Fibroblast of skin of back (primary cell): ENCODE measurements around the gene CELF4.

ENCODE experiments used
- DNase-seq: peaks from one replicate; pipeline ENCODE4 v3.0.0-alpha.2; 2013

The CELF4 gene

DNA sequence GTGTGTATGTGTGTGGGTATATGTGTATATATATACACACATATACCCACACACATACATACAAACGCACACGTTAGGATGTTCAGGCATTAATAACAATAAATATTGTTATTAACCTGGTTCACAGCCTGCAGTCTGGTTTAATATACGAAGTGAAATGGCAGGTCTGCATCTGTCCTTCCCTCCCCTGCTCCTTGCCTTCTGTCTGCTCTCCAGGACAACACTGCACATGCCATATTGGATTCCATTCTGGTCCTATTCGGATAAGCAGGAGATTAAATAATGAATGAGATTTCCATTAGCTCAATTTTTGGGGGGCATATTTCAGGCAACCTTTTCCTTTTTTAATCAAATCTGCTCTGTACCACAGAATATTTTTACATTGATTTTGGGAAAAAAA, 158.0 kb downstream of the CELF4 start:
- DNase-seq = no peak

DNA sequence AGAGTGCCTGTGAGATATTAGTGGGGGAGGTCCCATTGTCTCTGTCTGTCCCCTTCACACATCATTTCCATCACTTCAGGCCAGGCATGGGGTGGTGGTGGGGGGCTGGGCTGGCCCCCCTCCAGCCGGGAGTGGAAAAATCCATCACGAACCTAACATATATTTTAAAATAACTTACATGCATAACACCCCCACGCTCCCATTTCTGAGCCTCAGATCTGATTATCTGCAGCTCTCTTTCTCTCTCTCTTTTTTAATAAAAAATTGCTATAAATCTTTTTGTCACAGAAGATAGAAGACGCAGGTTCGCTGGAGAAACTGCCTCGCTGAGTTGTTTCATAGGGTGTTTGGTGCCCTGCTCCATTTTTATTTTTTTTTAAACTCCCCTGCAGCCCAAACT, 159.8 kb downstream of the CELF4 start:
- DNase-seq = no peak

DNA sequence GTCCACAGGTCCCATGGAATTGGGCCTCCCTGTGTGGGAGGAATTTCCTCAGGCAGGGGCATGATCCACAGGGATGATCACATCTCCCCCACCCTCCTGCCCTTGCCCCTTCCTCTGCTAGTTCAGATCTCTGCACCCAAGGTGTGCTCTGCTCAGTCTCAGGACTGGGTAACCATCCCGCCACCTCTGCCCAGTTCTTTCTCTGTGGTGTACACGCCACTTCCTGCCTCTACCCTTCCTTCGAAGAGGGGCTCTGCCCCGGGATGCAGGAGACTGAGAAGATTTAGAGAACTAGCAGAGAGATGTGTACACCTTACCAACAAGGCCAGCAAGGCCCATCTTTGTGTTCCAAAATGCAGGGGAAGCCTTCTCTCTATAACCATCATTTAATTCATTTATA, 160.4 kb downstream of the CELF4 start:
- no peak for DNase-seq

GRCh38 chr18:37403788-37404187, 161.8 kb downstream of the CELF4 start:
- DNase-seq = no peak

- peak; percentile 89 for DNase-seq
Observed at GRCh38 chr18:37403100-37403781, 162.4 kb downstream of the CELF4 start.

- no peak for DNase-seq
Observed at GRCh38 chr18:37402735-37403099, 162.9 kb downstream of the CELF4 start.

DNA sequence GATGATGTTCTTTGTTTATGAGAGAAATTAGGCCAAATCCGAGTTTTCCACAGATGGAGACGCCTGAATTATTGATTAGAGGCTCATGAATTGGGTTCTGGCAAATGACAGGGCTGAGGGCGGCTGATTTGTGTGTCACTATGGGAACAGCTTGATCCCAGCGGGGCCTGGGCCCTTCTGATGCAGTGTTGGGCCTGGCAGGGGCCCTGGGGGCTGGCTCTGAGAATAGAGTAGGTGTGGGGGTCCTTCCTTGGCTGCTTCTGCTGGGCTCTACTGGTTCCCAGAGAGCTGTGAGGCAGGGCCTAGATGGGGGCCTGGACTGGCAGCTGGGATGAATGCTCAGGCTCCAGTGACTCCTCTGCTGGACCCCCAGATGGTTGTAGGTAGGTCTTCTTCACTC, 164.8 kb downstream of the CELF4 start:
- no peak for DNase-seq

DNA sequence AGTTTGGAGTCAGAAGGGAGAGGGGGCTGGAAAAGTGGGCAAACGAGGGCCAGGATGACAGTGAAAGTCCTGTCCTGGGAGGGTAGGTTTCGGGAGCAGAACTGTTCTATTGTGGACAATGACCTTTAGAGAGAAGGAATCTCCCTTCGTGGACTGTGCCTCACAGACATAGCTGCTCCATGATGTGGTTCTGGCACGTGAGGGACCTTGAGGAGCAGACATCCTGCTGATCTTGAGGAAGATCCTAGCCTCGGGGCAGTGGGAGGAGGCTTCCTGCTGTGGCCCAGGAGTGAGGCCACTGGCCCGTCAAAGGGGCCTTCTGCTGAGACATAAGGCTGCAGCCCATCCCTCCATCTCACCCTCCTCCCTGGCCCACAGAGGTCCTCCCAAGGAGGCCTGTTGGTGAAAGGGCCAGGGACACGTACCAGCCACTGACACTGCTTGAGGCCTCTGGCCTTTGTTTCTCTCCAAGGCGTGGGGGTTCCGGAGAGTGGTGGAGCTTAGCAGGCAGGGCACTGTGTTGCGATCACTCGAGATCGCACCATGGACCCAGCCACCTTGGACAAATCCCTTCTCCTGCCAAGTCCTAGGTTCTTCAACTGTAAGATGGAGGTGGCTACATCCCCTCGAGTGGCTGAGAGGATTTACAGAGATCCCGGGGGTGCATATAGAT, 167.2 kb downstream of the CELF4 start:
- DNase-seq = no peak

- DNase-seq = no peak
Observed at GRCh38 chr18:37397814-37398213, 167.8 kb downstream of the CELF4 start.

GRCh38 chr18:37396971-37397720, 168.5 kb downstream of the CELF4 start:
- no peak for DNase-seq

GRCh38 chr18:37395631-37396030, 170.0 kb downstream of the CELF4 start:
- no peak for DNase-seq

DNA sequence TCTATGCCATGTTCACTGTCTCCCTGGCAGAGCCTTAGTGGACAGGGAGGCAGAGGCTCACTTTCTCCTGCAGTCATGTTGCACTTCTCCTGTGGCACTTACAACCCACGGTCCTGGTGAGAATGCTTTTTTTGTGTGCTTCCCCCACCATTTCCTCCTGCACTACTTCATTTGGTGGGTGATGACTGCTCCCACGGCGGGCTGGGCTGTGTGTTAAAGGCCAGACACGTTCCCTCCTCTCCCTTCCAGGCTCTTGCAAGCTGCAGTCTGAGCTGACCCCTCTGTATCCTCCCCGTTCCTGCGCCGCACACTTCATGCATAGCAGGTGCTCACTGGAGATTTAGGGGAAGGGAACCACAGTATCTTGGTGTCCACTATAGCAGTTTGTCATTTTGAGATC, 170.5 kb downstream of the CELF4 start:
- no peak for DNase-seq

GRCh38 chr18:37394610-37394965, 171.0 kb downstream of the CELF4 start:
- DNase-seq = no peak

DNA sequence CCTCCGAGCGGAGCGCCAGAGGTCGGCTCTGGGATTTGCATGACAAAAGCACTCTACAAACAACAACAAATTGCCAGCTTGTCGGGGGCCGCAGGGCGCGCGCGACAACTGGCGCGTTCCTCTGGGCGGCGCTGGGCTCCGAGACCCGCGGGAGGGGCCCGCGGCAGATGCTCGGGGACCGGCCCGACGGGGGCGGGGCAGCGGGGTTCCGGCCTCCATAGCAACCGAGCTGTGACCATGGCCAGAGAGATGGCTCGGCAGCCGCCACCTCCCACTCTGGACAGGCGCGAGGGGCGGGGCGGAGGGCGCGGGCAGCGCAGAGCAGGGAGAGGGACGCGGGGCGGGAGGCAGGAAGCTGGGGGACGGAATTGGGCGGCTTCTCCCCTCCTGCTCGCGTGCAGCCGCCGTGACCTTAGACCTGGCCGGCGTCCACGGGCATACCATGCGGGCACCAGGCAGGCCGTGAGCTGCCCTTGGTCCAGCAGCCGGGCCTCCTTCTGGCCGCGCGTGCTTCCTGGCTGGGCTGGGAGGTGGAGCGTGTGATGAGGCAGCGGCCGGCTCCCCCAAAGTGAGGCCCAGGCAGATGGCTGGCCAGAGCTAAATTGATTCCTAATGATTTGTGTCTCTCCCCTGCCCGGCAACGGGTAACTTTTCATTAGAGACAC, 171.5 kb downstream of the CELF4 start:
- DNase-seq = peak; percentile 52

DNA sequence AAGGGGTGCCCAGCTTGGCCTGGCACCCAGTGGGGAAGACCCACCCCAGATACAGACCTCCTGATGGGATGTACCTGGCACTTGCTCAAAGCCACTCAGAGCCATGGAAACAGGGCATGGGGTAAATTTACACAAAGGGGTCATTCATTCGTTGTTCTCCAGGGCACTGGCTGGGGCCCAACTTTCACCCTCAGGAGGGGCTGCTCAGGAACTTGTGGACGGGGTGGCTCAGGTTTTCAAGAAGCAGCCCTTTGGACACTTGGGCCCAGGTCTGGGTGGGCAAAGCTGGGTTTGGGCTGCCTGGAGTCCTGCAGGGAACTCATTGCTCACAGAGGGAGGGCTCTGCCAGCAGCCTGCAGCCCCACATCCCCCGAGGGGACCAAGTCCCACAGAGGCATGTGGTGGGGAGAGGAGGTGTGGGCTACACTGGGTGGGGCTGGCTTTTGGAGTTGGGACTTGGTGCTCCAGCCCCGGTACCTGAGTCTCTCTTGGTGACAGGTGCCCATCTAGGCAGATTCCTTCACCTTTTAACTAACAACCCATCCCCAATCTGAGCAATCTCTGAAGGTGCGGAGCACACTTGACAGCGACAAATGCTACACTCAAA, 172.3 kb downstream of the CELF4 start:
- no peak for DNase-seq

- no peak for DNase-seq
Observed at GRCh38 chr18:37392648-37393047, 172.9 kb downstream of the CELF4 start.

GRCh38 chr18:37391698-37392548, 173.7 kb downstream of the CELF4 start:
- DNase-seq = no peak

DNA sequence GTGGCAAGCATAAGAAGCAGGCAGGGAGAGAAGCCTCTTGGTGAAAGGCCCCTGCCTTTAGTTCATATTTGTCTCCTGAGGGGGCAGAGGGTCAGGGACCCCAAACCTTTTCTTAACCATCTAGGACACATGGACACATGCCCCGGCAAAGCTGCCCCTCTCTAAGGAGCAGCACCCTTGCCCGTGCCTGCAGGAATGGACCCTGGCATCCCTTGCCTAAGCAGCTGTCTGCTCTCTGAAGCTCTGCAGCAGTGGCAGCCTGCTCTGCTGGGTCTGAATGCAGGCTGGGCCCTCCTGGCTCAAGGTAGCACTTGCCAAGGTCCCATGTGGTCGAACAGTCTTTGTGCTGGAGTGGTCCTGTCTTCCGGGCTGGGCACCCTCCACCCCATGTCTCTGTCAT, 174.4 kb downstream of the CELF4 start:
- no peak for DNase-seq

DNA sequence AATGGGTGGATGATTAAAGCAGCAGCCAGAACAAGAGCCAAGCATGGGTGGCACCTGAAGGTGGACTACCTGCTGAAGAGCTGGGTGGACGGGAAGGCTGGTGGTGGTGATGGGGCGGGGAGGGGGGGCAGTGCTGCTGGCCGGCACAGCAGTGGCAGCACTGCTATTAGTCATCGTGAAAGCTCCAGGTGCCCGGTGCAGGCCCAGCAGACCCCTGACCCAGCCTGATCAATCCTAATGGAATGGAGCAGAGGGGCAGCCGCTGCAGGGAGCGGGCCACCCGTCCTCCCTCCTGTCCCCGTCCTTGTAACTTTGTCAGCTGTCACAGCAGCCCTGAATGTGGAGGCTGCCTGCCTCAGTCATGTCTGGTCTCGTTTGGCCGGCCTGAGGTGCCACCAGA, 174.9 kb downstream of the CELF4 start:
- no peak for DNase-seq

DNA sequence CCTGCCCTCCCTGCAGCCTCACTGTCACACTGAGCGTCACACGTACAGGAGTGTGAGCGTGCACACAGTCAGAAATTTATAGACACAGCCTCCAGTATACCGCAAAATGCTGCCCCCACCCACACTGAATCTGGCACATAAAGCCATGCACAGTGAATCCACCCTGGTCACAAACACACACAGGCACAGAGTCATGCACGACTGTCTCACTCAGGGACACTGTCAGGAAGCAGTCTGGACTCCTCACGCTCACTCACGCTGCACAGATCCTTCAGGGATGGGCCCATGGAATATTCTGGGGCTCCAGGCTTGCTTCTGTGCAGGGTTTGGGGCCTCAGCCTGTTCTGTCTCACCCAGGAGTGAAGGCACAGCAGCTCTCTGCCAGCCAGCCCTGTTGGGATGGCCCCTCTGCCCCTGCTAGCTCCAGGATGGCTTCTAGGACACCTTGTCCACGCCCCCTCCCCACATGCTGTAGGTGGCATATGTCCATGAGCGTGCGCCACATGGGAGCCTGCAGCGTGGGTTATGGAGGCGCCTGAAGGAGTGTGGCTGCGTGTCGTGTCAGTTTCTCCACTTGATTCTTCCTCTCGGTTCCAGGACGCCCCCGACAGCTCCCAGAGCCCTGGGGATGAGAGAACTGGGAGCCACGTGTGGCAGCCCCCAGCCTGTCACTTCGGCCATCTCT, 175.8 kb downstream of the CELF4 start:
- no peak for DNase-seq

GRCh38 chr18:37389041-37389440, 176.6 kb downstream of the CELF4 start:
- DNase-seq = no peak
